Measurements from ENCODE around the gene TMEM156.

- TF ChIP-seq, protein P1, sequence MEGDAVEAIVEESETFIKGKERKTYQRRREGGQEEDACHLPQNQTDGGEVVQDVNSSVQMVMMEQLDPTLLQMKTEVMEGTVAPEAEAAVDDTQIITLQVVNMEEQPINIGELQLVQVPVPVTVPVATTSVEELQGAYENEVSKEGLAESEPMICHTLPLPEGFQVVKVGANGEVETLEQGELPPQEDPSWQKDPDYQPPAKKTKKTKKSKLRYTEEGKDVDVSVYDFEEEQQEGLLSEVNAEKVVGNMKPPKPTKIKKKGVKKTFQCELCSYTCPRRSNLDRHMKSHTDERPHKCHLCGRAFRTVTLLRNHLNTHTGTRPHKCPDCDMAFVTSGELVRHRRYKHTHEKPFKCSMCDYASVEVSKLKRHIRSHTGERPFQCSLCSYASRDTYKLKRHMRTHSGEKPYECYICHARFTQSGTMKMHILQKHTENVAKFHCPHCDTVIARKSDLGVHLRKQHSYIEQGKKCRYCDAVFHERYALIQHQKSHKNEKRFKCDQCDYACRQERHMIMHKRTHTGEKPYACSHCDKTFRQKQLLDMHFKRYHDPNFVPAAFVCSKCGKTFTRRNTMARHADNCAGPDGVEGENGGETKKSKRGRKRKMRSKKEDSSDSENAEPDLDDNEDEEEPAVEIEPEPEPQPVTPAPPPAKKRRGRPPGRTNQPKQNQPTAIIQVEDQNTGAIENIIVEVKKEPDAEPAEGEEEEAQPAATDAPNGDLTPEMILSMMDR (IDR thresholded peaks at IDR 0.05), result no peak
- TF ChIP-seq ZFX (IDR thresholded peaks at IDR 0.05; ENCODE audit: borderline replicate concordance), result no peak
These were observed 11.1 kb upstream of the TMEM156 start for GRCh38 chr4:39043058-39043860.
